ENCODE data around the gene DEPDC1. TPM values are rescaled to one million over a fixed set of nuclear protein-coding genes. Genes with fewer than 3 reads are reported as not detected.
"Not testable (repeated sequence)": the region's sequence is repeated elsewhere in the genome, so short reads cannot be mapped to it uniquely, and the experiment has no call there.

DEPDC1 gene
- total RNA-seq, 1 donor from 2014 or later = 2.6 TPM

DNA sequence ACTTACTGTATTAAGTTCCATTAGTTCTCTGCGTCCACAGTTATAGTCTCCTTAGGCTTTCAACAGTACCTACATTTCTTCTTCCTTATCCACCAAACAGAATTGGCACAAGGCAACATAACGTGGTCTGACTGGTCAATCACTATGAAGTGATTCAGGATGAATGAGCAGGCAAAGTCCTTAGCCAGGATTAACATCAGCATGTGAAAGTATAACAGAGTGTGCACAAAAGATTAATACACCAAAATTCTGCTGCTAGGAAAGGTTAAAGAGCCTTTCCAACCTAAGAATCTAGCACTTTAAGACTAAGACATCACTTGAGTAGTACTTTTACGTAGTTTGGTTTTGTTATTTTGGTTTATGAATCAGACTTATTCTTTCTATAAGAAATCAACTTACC, 15.8 kb downstream of the DEPDC1 start:
- H3K4me3 Mint-ChIP-seq (ENCODE audit: unreplicated experiment) = no peak overlapping the region
- DNase-seq (ENCODE audit: low read depth) = no peak
- H3K4me3 ChIP-seq (ENCODE audit: insufficient read depth, low read depth, low read length) = no peak overlapping the region
- H3K27ac Mint-ChIP-seq (ENCODE audit: unreplicated experiment) = no peak overlapping the region
- H3K4me1 ChIP-seq (ENCODE audit: insufficient read depth, low read length) = no peaks in the 10 kb centered on the region
- H3K79me2 ChIP-seq (ENCODE audit: insufficient read depth, low read length) = no peaks in the 10 kb centered on the region
- H2AFZ ChIP-seq (ENCODE audit: low read depth, low read length) = peak overlapping the region; percentile 2
- H3K9me3 ChIP-seq (ENCODE audit: insufficient read depth, low read depth, low read length) = no peaks in the 10 kb centered on the region
- H3K27me3 Mint-ChIP-seq (ENCODE audit: low read depth, unreplicated experiment) = no peaks in the 10 kb centered on the region
- no peak overlapping the region for H3K4me2 ChIP-seq (ENCODE audit: low read length)
- no peak overlapping the region for H3K27ac ChIP-seq (ENCODE audit: low read depth, low read length)
- no peak for FAIRE-seq
- H3K4me1 Mint-ChIP-seq (ENCODE audit: low read depth, unreplicated experiment) = no peaks in the 10 kb centered on the region
- H3K36me3 ChIP-seq (ENCODE audit: insufficient read depth, low read length) = peaks cover 14% of the 10 kb centered on the region
- no peaks in the 10 kb centered on the region for H3K27me3 ChIP-seq (ENCODE audit: insufficient read depth, low read length)
- H3K36me3 Mint-ChIP-seq (ENCODE audit: low read depth, unreplicated experiment) = no peaks in the 10 kb centered on the region
- TF ChIP-seq EZH2 (IDR thresholded peaks at IDR 0.05; ENCODE audit: insufficient read depth, low read length) = no peak
- TF ChIP-seq, protein P1, sequence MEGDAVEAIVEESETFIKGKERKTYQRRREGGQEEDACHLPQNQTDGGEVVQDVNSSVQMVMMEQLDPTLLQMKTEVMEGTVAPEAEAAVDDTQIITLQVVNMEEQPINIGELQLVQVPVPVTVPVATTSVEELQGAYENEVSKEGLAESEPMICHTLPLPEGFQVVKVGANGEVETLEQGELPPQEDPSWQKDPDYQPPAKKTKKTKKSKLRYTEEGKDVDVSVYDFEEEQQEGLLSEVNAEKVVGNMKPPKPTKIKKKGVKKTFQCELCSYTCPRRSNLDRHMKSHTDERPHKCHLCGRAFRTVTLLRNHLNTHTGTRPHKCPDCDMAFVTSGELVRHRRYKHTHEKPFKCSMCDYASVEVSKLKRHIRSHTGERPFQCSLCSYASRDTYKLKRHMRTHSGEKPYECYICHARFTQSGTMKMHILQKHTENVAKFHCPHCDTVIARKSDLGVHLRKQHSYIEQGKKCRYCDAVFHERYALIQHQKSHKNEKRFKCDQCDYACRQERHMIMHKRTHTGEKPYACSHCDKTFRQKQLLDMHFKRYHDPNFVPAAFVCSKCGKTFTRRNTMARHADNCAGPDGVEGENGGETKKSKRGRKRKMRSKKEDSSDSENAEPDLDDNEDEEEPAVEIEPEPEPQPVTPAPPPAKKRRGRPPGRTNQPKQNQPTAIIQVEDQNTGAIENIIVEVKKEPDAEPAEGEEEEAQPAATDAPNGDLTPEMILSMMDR (IDR thresholded peaks at IDR 0.05; ENCODE audit: insufficient read depth, low read depth, low read length) = no peak
- H3K9ac ChIP-seq (ENCODE audit: low read length) = no peak overlapping the region
- no peaks in the 10 kb centered on the region for H4K20me1 ChIP-seq (ENCODE audit: insufficient read depth, low read length)
- no peaks in the 10 kb centered on the region for H3K9me3 Mint-ChIP-seq (ENCODE audit: unreplicated experiment)

DNA sequence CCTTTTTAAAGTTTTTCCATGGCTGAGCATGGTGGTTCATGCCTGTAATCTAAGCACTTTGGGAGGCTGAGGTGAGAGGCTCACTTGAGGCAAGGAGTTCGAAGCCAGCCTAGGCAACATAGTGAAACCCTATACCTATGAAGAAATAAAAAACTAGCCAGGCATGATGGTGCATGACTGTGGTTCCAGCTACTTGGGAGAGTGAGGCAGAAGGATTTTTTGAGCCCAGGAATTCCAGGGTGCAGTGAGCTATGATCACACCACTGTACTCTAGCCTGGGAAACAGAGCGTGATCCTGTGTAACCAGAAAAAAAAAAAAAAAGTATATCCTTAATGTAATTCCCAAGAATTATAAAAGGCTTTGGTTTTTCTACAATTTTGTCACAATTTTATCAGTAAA, 17.4 kb downstream of the DEPDC1 start:
- Histone ChIP-seq H3K4me2 (ENCODE audit: low read length) (no peak overlapping the region), H2AFZ (ENCODE audit: low read depth, low read length) (no peak overlapping the region), H3K9ac (ENCODE audit: low read length) (no peak overlapping the region), H3K4me3 (ENCODE audit: insufficient read depth, low read depth, low read length) (no peak overlapping the region), H3K4me1 (ENCODE audit: insufficient read depth, low read length) (no peaks in the 10 kb centered on the region), H3K9me3 (ENCODE audit: insufficient read depth, low read depth, low read length) (no peaks in the 10 kb centered on the region), H3K27ac (ENCODE audit: low read depth, low read length) (no peak overlapping the region), H3K36me3 (ENCODE audit: insufficient read depth, low read length) (peaks cover 14% of the 10 kb centered on the region), H3K27me3 (ENCODE audit: insufficient read depth, low read length) (no peaks in the 10 kb centered on the region), H4K20me1 (ENCODE audit: insufficient read depth, low read length) (no peaks in the 10 kb centered on the region), H3K79me2 (ENCODE audit: insufficient read depth, low read length) (no peaks in the 10 kb centered on the region)
- FAIRE-seq (no peak), DNase-seq (ENCODE audit: low read depth) (no peak)
- Mint-ChIP-seq H3K27me3 (ENCODE audit: low read depth, unreplicated experiment) (no peaks in the 10 kb centered on the region), H3K27ac (ENCODE audit: unreplicated experiment) (no peak overlapping the region), H3K4me1 (ENCODE audit: low read depth, unreplicated experiment) (no peaks in the 10 kb centered on the region), H3K9me3 (ENCODE audit: unreplicated experiment) (no peaks in the 10 kb centered on the region), H3K4me3 (ENCODE audit: unreplicated experiment) (no peak overlapping the region), H3K36me3 (ENCODE audit: low read depth, unreplicated experiment) (no peaks in the 10 kb centered on the region)
- no peak for TF ChIP-seq EZH2 (IDR thresholded peaks at IDR 0.05; ENCODE audit: insufficient read depth, low read length)
- TF ChIP-seq, protein P1 (IDR thresholded peaks at IDR 0.05; ENCODE audit: insufficient read depth, low read depth, low read length) = no peak

DNA sequence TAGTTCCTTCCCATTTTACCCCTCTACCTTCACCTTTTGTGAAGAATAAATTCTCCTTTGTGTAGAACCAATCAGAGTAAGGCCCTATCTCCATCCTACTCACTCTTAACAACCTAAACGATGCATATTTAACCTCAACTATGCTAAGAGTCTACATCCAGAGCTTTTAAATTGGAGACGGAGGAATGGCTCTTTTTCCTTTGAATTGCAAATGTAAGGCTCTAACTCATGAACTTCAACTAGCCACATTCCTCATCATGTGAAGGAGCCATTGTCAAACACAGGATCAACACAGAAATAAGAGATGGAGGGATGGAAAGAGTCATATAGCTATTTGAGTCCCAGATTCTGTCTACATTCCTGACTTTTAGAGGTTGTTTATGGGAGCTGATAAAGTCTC, 18.2 kb downstream of the DEPDC1 start:
- no peak overlapping the region for H3K4me2 ChIP-seq (ENCODE audit: low read length)
- no peaks in the 10 kb centered on the region for H3K27me3 Mint-ChIP-seq (ENCODE audit: low read depth, unreplicated experiment)
- no peak overlapping the region for H2AFZ ChIP-seq (ENCODE audit: low read depth, low read length)
- no peak overlapping the region for H3K4me3 Mint-ChIP-seq (ENCODE audit: unreplicated experiment)
- no peak for TF ChIP-seq EZH2 (IDR thresholded peaks at IDR 0.05; ENCODE audit: insufficient read depth, low read length)
- TF ChIP-seq, protein P1 (IDR thresholded peaks at IDR 0.05; ENCODE audit: insufficient read depth, low read depth, low read length) = no peak
- H3K27me3 ChIP-seq (ENCODE audit: insufficient read depth, low read length) = no peaks in the 10 kb centered on the region
- FAIRE-seq = no peak
- no peaks in the 10 kb centered on the region for H3K4me1 ChIP-seq (ENCODE audit: insufficient read depth, low read length)
- no peaks in the 10 kb centered on the region for H3K9me3 Mint-ChIP-seq (ENCODE audit: unreplicated experiment)
- H3K9me3 ChIP-seq (ENCODE audit: insufficient read depth, low read depth, low read length) = no peaks in the 10 kb centered on the region
- no peak overlapping the region for H3K27ac Mint-ChIP-seq (ENCODE audit: unreplicated experiment)
- H3K9ac ChIP-seq (ENCODE audit: low read length) = no peak overlapping the region
- H3K79me2 ChIP-seq (ENCODE audit: insufficient read depth, low read length) = no peaks in the 10 kb centered on the region
- no peak for DNase-seq (ENCODE audit: low read depth)
- H3K4me1 Mint-ChIP-seq (ENCODE audit: low read depth, unreplicated experiment) = no peaks in the 10 kb centered on the region
- no peaks in the 10 kb centered on the region for H3K36me3 Mint-ChIP-seq (ENCODE audit: low read depth, unreplicated experiment)
- H3K4me3 ChIP-seq (ENCODE audit: insufficient read depth, low read depth, low read length) = no peak overlapping the region
- H3K27ac ChIP-seq (ENCODE audit: low read depth, low read length) = no peak overlapping the region
- no peaks in the 10 kb centered on the region for H4K20me1 ChIP-seq (ENCODE audit: insufficient read depth, low read length)
- peaks cover 14% of the 10 kb centered on the region for H3K36me3 ChIP-seq (ENCODE audit: insufficient read depth, low read length)

DNA sequence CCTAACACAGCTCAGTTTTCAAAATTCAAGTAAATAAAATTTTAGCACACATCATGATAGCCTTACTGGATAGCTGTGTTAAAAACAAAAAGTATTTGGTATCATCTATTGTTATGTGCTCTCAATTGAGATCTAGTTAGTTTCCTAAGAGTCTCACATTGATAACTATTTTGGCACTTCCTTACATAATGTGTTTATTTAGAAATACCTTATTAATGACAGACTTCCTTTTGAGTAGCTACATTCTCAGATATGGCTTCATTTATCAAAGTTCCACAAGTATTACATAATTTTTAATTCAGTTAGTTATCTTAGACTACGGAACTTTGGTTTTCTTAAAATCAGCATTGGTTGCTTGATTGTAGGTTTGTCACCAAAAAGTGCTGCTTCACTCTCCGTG, 20.3 kb downstream of the DEPDC1 start:
- FAIRE-seq = peak; percentile 66
- H3K4me2 ChIP-seq (ENCODE audit: low read length); H3K27me3 Mint-ChIP-seq (ENCODE audit: low read depth, unreplicated experiment); H2AFZ ChIP-seq (ENCODE audit: low read depth, low read length); H3K27ac ChIP-seq (ENCODE audit: low read depth, low read length); H3K9me3 Mint-ChIP-seq (ENCODE audit: unreplicated experiment); H3K4me3 ChIP-seq (ENCODE audit: insufficient read depth, low read depth, low read length); H3K9ac ChIP-seq (ENCODE audit: low read length); H3K27me3 ChIP-seq (ENCODE audit: insufficient read depth, low read length); H3K9me3 ChIP-seq (ENCODE audit: insufficient read depth, low read depth, low read length); H3K4me3 Mint-ChIP-seq (ENCODE audit: unreplicated experiment); H4K20me1 ChIP-seq (ENCODE audit: insufficient read depth, low read length); H3K4me1 Mint-ChIP-seq (ENCODE audit: low read depth, unreplicated experiment); DNase-seq (ENCODE audit: low read depth); H3K27ac Mint-ChIP-seq (ENCODE audit: unreplicated experiment); H3K36me3 Mint-ChIP-seq (ENCODE audit: low read depth, unreplicated experiment); H3K4me1 ChIP-seq (ENCODE audit: insufficient read depth, low read length); H3K79me2 ChIP-seq (ENCODE audit: insufficient read depth, low read length); H3K36me3 ChIP-seq (ENCODE audit: insufficient read depth, low read length): not testable (repeated sequence)
